Lower lobe of right lung (tissue), 2 donors: ENCODE measurements around the gene ALOX12B. TPM values are rescaled to one million over a fixed set of nuclear protein-coding genes. Genes with fewer than 3 reads are reported as not detected.

ENCODE experiments used
- ATAC-seq, 2 donors: fragments of 200-7000 bp; cut with Tn5 transposase; one replicate each; pipeline ENCODE4 v1.9.1; 2020 to 2022; ENCODE audit warnings: mild to moderate bottlenecking in 2 of 2, moderate library complexity in 2 of 2
- DNase-seq: peaks from one replicate; pipeline ENCODE4 v3.0.0-alpha.2; 2020
- H3K27ac ChIP-seq: fragments of 200-600 bp; one replicate; pipeline ENCODE4 v1.8.0; 2022
- H3K27me3 ChIP-seq: fragments of 200-600 bp; one replicate; pipeline ENCODE4 v1.8.0; 2022; ENCODE audit warnings: low read depth
- H3K36me3 ChIP-seq: fragments of 200-600 bp; one replicate; pipeline ENCODE4 v1.8.0; 2022; ENCODE audit warnings: mild to moderate bottlenecking
- H3K4me1 ChIP-seq: fragments of 200-600 bp; one replicate; pipeline ENCODE4 v1.8.0; 2022
- H3K4me3 ChIP-seq: fragments of 200-600 bp; one replicate; pipeline ENCODE4 v1.8.0; 2022; ENCODE audit warnings: mild to moderate bottlenecking
- H3K9me3 ChIP-seq: fragments of 200-600 bp; one replicate; pipeline ENCODE4 v1.8.0; 2022
- intact Hi-C: fragments of 100-400 bp; cut with DNase I; formaldehyde crosslinking; loops from one replicate; pipeline ENCODE4 v1.11.0; 2022
- total RNA-seq: library from RNA; stranded (reverse); fragmentation: NEBNext Ultra II Directional; extraction: Animal tissue kit (Norgen Biotek cat#: 25700); gene quantifications from one replicate; pipeline ENCODE4 v1.2.1, GENCODE V29; 2021
- TF ChIP-seq, protein P1 (sequence below): fragments of 200-600 bp; IDR thresholded peaks from one replicate; pipeline ENCODE4 v1.8.0; 2022; ENCODE audit warnings: antibody characterized with exemption, mild to moderate bottlenecking
- donor health status: DM: no; HTN: yes; CAD: no; lungs with severe emphysema.

ALOX12B gene
- total RNA-seq, 1 donor from 2014 or later: not detected

DNA sequence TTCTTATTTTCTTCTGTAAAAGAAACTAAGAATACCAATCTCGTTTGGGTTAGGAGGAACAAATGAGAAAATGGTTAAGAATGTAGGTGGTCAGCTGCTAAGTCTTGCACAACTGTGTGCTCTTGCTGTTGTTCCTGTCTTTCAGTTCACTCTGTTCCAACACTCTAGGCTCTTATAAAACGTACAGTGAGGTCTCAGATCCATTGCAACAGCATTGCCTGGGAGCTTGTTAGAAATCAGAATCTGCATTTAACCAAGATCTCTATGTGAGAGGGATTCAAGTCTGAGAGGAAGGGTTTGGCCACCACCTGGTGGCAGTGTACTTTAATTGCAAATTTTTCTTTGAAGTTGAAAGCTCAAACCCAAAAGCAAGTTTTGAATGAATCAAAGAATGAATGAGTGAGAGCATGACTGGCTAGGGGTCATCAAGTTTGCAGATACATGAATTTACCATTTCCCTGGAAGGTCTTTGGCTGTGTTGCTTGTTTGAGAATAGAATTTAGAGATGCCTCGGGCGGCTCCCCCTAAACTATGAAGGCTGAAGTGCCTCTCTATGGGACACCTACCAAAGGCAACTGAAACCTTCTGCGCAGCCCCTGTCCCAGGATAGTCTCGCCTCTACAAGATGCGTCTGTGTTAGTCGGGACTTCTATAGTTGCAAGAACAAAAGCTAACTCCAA is 46.1 kb downstream of the ALOX12B start:
- H3K27me3 ChIP-seq: peaks cover 44% of the 10 kb centered on the region
- no peak for DNase-seq
- H3K36me3 ChIP-seq: no peaks in the 10 kb centered on the region
- ATAC-seq: peak; percentile 75 to 77
- peak overlapping the region; percentile 80 for H3K27ac ChIP-seq
- peaks cover 29% of the 10 kb centered on the region for H3K4me1 ChIP-seq
- no peaks in the 10 kb centered on the region for H3K9me3 ChIP-seq
- TF ChIP-seq, protein P1, sequence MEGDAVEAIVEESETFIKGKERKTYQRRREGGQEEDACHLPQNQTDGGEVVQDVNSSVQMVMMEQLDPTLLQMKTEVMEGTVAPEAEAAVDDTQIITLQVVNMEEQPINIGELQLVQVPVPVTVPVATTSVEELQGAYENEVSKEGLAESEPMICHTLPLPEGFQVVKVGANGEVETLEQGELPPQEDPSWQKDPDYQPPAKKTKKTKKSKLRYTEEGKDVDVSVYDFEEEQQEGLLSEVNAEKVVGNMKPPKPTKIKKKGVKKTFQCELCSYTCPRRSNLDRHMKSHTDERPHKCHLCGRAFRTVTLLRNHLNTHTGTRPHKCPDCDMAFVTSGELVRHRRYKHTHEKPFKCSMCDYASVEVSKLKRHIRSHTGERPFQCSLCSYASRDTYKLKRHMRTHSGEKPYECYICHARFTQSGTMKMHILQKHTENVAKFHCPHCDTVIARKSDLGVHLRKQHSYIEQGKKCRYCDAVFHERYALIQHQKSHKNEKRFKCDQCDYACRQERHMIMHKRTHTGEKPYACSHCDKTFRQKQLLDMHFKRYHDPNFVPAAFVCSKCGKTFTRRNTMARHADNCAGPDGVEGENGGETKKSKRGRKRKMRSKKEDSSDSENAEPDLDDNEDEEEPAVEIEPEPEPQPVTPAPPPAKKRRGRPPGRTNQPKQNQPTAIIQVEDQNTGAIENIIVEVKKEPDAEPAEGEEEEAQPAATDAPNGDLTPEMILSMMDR: peak; percentile 56
- intact Hi-C loops: no loop called here
- peak overlapping the region; percentile 29 for H3K4me3 ChIP-seq

DNA sequence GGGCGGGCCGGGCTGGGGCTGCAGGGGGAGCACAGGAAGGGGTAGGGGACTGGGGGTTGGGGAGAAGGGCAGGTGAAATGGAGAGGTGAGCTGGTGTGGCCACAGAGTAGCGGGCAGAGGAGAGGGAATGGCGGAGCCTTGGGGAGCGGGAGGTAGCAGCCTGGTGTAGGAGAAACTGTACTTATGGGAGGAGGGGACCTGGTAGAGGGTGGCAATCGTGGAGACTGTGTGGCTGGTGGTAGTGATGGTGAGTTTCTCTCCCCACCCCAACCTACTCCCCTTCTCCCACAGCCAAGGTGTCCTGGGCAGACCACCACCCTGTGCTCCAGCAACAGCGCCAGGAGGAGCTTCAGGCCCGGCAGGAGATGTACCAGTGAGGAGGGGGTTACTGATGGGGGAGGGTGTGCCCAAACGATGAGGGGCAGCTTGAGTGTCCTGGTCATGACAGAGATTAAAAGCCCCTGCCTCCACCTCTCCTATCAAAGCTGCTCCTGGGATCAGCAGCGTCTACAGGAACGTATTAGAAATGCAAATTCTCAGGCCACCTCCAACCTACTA is 47.8 kb downstream of the ALOX12B start:
- peaks cover 29% of the 10 kb centered on the region for H3K4me1 ChIP-seq
- H3K27me3 ChIP-seq: peaks cover 29% of the 10 kb centered on the region
- ATAC-seq (peak in 1 of 2 donors; percentile 20), DNase-seq (no peak)
- TF ChIP-seq, protein P1: no peak
- intact Hi-C loops: no loop called here
- H3K4me3 ChIP-seq: peak overlapping the region; percentile 53
- H3K27ac ChIP-seq: peak overlapping the region; percentile 80
- no peaks in the 10 kb centered on the region for H3K36me3 ChIP-seq
- no peaks in the 10 kb centered on the region for H3K9me3 ChIP-seq

DNA sequence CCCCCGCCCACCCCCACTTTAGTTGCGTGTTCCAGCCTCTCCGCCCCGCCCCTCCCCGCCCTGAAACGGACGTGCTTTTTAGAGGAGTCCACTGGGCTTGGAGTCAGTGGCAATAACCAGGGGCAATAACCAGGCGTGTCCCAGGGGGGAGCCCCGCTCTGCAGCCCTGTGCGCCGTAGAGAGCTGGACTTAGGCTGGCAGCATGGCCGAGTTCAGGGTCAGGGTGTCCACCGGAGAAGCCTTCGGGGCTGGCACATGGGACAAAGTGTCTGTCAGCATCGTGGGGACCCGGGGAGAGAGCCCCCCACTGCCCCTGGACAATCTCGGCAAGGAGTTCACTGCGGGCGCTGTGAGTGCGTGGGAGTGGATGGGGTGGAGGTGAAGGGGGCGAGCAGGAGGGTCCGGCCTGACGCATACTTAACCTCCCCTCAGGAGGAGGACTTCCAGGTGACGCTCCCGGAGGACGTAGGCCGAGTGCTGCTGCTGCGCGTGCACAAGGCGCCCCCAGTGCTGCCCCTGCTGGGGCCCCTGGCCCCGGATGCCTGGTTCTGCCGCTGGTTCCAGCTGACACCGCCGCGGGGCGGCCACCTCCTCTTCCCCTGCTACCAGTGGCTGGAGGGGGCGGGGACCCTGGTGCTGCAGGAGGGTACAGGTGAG is 48.4 kb downstream of the ALOX12B start, which contains the start of gene ALOX15B:
ALOX15B (plus strand) TSS at position 106 of the 657 bp plus-strand sequence; CDS start at position 203, 97 bp downstream.
- DNase-seq (peak; percentile 84), ATAC-seq (peak; percentile 80)
- H3K27ac ChIP-seq: peak within 1 kb of the TSS; percentile 80
- TF ChIP-seq, protein P1: no peak
- peaks cover 27% of the 10 kb centered on the region for H3K27me3 ChIP-seq
- peak within 1 kb of the TSS; percentile 53 for H3K4me3 ChIP-seq
- H3K4me1 ChIP-seq: peaks cover 29% of the 10 kb centered on the region
- H3K9me3 ChIP-seq: no peaks in the 10 kb centered on the region
- intact Hi-C loops: no loop called here
- no peaks in the 10 kb centered on the region for H3K36me3 ChIP-seq

DNA sequence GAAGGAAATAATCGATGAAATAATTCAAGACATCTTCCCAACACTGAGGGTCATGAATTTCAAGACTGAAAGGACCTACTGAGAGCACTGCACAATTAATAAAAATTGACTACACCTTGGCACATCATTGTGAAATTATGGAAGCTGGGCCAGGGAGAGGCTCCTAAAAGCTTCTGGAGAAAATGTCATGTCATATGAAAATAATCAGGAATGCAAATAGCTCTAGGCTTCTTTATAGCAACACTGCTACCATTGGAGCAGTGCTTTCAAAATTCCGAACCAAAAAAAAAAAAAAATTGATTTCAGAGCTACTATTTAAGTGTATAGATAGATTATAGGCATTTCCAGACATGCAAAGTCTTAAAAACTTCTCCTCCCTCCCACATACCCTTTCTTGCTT is 55.1 kb downstream of the ALOX12B start:
- Histone ChIP-seq H3K27me3 (peaks cover 15% of the 10 kb centered on the region), H3K36me3 (no peaks in the 10 kb centered on the region), H3K27ac (no peak overlapping the region), H3K4me3 (no peak overlapping the region), H3K9me3 (no peaks in the 10 kb centered on the region), H3K4me1 (no peaks in the 10 kb centered on the region)
- intact Hi-C loops: no loop called here
- TF ChIP-seq, protein P1: no peak
- DNase-seq: no peak
- ATAC-seq: no peak

DNA sequence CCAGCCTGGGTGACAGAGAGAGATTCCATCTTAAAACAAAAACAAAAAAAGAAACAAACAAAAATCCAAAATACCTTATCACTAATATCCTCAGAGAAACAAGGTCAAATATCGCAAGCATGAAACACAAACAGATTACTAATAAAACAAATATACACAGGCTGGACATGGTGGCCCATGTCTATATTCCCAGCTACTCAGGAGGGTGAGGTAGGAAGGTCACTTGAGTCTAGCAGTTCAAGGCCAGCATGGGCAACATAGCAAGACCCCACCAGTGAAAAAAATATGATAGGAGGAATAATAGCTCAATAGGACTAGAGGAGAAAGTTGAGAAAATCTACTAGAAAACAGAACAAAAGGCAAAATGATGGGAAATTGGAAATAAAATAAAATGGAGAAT is 55.6 kb downstream of the ALOX12B start:
- Histone ChIP-seq H3K36me3 (no peaks in the 10 kb centered on the region), H3K4me3 (no peak overlapping the region), H3K27ac (no peak overlapping the region), H3K4me1 (no peaks in the 10 kb centered on the region), H3K9me3 (no peaks in the 10 kb centered on the region), H3K27me3 (peaks cover 15% of the 10 kb centered on the region)
- TF ChIP-seq, protein P1: no peak
- intact Hi-C loops: no loop called here
- DNase-seq (no peak), ATAC-seq (no peak)
